ENCODE measurements around the gene LRRC25.

GRCh38 chr19:18412610-18413239, 15.3 kb upstream of the LRRC25 start:
- no peak for TF ChIP-seq CTCF (IDR thresholded peaks at IDR 0.05; ENCODE audit: low read depth, low read length)
- no peak for TF ChIP-seq EZH2phosphoT487 (IDR thresholded peaks at IDR 0.05; ENCODE audit: low read depth)

Data from OCI-LY3 (cell line).